ENCODE results near the gene TREM2. TPM values are rescaled to one million over a fixed set of nuclear protein-coding genes. Genes with fewer than 3 reads are reported as not detected.

Gene TREM2
- total RNA-seq, 1 donor from 2014 or later = not detected

DNA sequence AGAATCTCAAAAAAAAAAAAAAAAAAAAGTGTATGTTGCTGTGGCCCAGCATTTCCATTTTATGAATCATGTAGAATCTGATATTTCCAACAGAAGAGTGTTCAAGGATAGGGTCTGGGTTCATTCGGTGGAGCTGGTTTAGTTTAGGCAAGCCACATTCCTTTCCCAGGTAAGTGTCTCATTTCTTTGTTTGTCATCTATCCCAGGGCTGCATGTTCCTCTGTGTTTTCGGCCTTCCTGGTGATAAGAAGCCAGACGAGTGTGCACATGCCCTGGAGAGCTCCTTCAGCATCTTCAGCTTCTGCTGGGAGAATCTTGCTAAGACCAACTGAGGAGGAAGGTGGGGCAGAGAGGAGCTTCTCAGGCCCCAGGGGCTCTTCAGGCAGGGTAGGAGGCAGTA, 51.9 kb downstream of the TREM2 start:
- FAIRE-seq = no peak
- H3K4me1 ChIP-seq (ENCODE audit: insufficient read depth, low read length) = no peaks in the 10 kb centered on the region
- no peaks in the 10 kb centered on the region for H3K79me2 ChIP-seq (ENCODE audit: insufficient read depth, low read length)
- no peak overlapping the region for H3K27ac ChIP-seq (ENCODE audit: low read depth, low read length)
- no peaks in the 10 kb centered on the region for H3K9me3 Mint-ChIP-seq (ENCODE audit: unreplicated experiment)
- no peak overlapping the region for H3K4me2 ChIP-seq (ENCODE audit: low read length)
- H3K27me3 ChIP-seq (ENCODE audit: insufficient read depth, low read length) = no peaks in the 10 kb centered on the region
- peaks cover 2% of the 10 kb centered on the region for H3K27me3 Mint-ChIP-seq (ENCODE audit: low read depth, unreplicated experiment)
- H3K4me3 Mint-ChIP-seq (ENCODE audit: unreplicated experiment) = no peak overlapping the region
- no peak overlapping the region for H3K9ac ChIP-seq (ENCODE audit: low read length)
- H3K4me1 Mint-ChIP-seq (ENCODE audit: low read depth, unreplicated experiment) = no peaks in the 10 kb centered on the region
- no peak overlapping the region for H2AFZ ChIP-seq (ENCODE audit: low read depth, low read length)
- H3K4me3 ChIP-seq (ENCODE audit: insufficient read depth, low read depth, low read length) = no peak overlapping the region
- H3K36me3 ChIP-seq (ENCODE audit: insufficient read depth, low read length) = no peaks in the 10 kb centered on the region
- no peak overlapping the region for H3K27ac Mint-ChIP-seq (ENCODE audit: unreplicated experiment)
- no peak for DNase-seq (ENCODE audit: low read depth)
- no peaks in the 10 kb centered on the region for H4K20me1 ChIP-seq (ENCODE audit: insufficient read depth, low read length)
- H3K36me3 Mint-ChIP-seq (ENCODE audit: low read depth, unreplicated experiment) = peaks cover 2% of the 10 kb centered on the region
- no peaks in the 10 kb centered on the region for H3K9me3 ChIP-seq (ENCODE audit: insufficient read depth, low read depth, low read length)
- TF ChIP-seq EZH2 (IDR thresholded peaks at IDR 0.05; ENCODE audit: insufficient read depth, low read length) = no peak
- TF ChIP-seq, protein P1, sequence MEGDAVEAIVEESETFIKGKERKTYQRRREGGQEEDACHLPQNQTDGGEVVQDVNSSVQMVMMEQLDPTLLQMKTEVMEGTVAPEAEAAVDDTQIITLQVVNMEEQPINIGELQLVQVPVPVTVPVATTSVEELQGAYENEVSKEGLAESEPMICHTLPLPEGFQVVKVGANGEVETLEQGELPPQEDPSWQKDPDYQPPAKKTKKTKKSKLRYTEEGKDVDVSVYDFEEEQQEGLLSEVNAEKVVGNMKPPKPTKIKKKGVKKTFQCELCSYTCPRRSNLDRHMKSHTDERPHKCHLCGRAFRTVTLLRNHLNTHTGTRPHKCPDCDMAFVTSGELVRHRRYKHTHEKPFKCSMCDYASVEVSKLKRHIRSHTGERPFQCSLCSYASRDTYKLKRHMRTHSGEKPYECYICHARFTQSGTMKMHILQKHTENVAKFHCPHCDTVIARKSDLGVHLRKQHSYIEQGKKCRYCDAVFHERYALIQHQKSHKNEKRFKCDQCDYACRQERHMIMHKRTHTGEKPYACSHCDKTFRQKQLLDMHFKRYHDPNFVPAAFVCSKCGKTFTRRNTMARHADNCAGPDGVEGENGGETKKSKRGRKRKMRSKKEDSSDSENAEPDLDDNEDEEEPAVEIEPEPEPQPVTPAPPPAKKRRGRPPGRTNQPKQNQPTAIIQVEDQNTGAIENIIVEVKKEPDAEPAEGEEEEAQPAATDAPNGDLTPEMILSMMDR (IDR thresholded peaks at IDR 0.05; ENCODE audit: insufficient read depth, low read depth, low read length) = no peak

Other genes with a start within 250 kb of the TREM2 start
- gene UNC5CL, start 123.9 kb downstream of the TREM2 start, total RNA-seq = 0.27 and 0.29 TPM in 2 replicates
- not detected in 2 replicates for gene TSPO2, start 120.6 kb downstream of the TREM2 start, total RNA-seq
- not detected in 2 replicates for gene APOBEC2, start 109.9 kb downstream of the TREM2 start, total RNA-seq
- gene OARD1, start 90.8 kb downstream of the TREM2 start, total RNA-seq = 10.6 and 14.3 TPM in 2 replicates
- gene NFYA, start 90.1 kb downstream of the TREM2 start, total RNA-seq = 26.7 and 27.8 TPM in 2 replicates
- gene TREML1, start 8.8 kb downstream of the TREM2 start, total RNA-seq = not detected in 2 replicates
- not detected in 2 replicates for gene TREML2, start 38.0 kb upstream of the TREM2 start, total RNA-seq
- not detected in 2 replicates for gene TREML4, start 65.2 kb upstream of the TREM2 start, total RNA-seq
- 0.20 and 0.58 TPM in 2 replicates for gene TREM1, start 123.6 kb upstream of the TREM2 start, total RNA-seq
- gene NCR2, start 172.5 kb upstream of the TREM2 start, total RNA-seq = not detected in 2 replicates

All from astrocyte (in vitro differentiated cells and primary cell).